IPS-NIHi7 (cell line): ENCODE measurements around the gene GTPBP4.
"Not testable (repeated sequence)": the region's sequence is repeated elsewhere in the genome, so short reads cannot be mapped to it uniquely, and the experiment has no call there.

Experiments used
- DNase-seq: peaks from one replicate; pipeline ENCODE4 v3.0.0; 2012; ENCODE audit warnings: mixed read lengths; ENCODE audit errors: extremely low spot score

The GTPBP4 gene

DNA sequence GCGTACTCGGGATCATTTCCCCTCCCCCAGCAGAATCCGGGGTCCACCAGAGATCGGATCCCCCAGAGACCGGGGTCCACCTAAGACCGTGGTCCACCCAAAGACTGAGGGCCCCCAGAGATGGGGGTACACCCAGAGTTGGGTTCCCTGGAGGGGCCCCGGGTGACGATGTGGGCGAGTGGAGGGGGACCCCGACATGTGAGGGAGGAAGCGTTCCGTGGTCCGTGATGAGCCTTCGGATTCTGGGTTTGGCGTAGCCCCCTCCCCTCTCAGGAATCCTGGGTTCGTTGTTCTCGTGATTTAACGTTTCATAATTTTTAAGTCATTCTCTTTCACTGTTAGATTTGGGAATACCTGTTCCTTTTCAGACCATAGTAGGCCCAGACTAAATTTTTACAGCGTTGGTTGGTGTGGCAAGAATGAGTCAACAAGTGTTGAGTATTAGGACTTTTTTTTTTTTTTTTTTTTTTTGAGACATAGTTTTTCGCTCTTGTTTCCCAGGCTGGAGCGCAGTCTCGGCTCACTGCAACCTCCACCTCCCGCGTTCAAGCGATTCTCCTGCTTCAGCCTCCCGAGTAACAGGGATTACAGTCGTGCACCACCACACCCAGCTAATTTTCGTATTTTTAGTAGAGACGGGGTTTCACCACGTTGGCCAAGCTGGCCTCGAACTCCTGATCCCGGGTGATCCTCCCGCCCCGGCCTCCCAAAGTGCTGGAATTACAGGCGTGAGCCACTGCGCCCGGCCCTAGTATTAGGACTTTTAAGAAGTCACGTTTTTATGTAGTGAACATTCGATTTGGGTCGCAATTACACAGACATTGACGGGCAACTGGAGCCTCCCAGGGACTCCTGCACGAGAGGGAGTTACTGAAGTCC lies 672 bp downstream of the GTPBP4 start:
- DNase-seq, result no peak

DNA sequence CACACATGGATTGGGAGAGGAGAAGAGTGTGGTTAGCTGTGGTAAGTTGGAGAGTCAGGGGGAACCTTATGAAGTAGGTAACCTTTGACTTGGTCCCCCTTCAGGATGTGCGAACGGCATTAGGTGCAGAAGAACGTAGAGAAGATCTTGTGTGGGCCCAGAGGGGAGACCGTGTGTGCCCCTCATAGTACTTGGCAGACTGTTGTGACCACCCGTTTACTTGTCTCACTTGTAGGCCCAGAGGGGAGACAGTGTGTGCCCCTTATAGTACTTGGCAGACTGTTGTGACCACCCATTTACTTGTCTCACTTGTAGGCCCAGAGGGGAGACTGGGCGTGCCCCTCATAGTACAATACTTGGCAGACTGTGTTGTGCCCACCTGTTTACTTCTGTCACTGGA lies 2.6 kb downstream of the GTPBP4 start:
- no peak for DNase-seq

DNA sequence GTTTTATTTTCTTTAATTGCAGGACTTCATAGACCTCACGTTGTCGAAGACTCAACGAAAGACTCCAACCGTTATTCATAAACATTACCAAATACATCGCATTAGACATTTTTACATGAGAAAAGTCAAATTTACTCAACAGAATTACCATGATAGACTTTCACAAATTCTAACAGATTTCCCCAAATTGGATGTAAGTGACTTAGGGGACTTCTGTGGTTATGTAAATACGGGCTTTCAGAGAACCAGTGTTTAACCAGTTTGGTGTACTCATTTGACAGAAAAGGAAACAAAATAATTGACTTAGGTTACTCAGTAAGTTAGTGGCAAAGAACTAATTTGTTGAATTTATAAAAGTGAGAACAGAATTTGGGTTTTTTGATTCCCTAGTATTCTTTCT lies 4.2 kb downstream of the GTPBP4 start:
- DNase-seq, result no peak

DNA sequence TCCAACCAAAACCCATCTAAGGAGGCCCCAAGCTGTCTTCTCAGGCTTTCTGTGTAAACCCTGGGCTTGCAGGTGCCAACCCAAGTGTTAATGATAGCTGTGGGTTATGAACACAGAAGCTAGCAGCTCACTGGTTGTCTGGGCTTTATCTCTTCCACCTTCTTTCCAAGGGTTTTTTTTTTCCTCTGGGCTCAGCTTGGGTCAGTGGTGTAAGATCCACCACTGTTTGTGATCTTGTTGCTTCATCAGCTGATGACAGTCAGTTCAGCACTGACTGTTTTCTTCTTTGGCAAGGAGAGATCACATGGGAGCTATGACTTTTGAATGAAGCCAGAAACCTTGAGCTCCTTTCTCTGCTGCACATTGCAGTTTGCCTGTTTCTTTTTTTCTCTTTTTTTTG lies 4.6 kb downstream of the GTPBP4 start:
- no peak for DNase-seq

- DNase-seq, result no peak
Observed at GRCh38 chr10:994836-995558, 6.8 kb downstream of the GTPBP4 start.

- no peak for DNase-seq
Observed at GRCh38 chr10:995559-995926, 7.3 kb downstream of the GTPBP4 start.

- no peak for DNase-seq
Observed at GRCh38 chr10:996031-996430, 7.8 kb downstream of the GTPBP4 start.

- no peak for DNase-seq
Observed at GRCh38 chr10:997266-998022, 9.2 kb downstream of the GTPBP4 start.

GRCh38 chr10:1002425-1003006 lies 14.3 kb downstream of the GTPBP4 start:
- DNase-seq, result no peak

- no peak for DNase-seq
Observed at GRCh38 chr10:1003884-1004670, 15.8 kb downstream of the GTPBP4 start.

DNA sequence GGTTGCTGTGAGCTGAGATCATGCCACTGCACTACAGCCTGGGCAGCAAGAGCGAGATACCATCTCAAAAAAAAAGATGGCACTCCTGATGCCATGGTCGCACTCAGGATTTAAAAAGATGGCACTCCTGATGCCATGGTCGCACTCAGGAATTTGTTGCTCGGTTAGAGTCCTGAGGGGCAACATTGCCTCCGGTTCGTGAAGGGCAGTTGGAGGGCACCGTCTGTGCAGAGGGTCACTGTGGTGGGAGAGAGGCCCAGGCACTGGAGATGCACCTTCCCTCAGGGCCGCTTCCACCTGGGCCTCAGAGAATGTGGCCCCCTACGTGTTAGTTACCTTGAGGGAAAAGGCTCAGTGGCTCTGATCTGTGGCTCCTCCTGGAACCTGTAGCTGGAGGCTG lies 18.3 kb downstream of the GTPBP4 start:
- no peak for DNase-seq

DNA sequence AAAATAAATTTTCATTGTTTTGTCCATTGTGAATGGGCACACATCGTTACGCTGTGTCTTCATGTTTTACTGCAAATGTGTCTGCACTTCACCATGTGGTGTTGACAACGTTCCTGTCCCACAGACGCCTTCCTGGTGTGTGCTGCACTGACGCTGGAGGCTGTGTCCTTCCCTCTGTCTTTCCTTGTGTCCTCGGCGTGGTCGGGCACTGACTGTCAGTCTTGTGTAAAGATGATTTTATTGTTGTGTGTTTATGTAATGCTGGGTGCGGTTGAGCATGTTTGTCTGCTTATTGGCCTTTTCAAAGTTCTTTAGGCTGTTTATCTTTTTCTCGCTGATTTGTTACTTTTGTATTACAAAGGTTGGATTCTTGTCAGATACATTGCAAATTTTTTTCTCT lies 19.3 kb downstream of the GTPBP4 start:
- DNase-seq, result no peak

- no peak for DNase-seq
Observed at GRCh38 chr10:1009071-1009494, 20.8 kb downstream of the GTPBP4 start.

- not testable (repeated sequence) for DNase-seq
Observed at GRCh38 chr10:1009947-1010346, 21.7 kb downstream of the GTPBP4 start.

GRCh38 chr10:1010703-1011102 lies 22.5 kb downstream of the GTPBP4 start:
- no peak for DNase-seq

DNA sequence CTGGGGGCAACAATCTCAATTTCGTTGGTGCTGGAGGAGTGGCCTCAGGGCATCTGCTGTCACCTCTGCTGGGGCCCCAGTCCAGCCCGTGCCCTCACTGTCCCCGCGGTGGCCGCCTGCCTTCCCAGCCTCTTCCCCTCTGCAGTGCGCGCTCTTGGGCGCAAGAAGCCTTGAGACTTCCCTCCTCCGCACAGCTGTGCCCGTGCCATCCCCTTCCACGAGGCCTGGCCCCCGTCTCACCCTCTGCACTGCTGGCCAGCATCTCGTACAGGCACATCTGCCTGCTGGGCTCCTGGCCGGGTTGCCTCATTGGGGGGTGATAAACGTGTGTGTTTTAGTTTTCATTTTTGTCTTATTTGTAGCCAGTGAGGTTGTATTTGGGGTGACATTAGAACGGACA lies 23.5 kb downstream of the GTPBP4 start:
- DNase-seq, result no peak

GRCh38 chr10:1015688-1016087 lies 27.5 kb downstream of the GTPBP4 start:
- DNase-seq, result no peak

DNA sequence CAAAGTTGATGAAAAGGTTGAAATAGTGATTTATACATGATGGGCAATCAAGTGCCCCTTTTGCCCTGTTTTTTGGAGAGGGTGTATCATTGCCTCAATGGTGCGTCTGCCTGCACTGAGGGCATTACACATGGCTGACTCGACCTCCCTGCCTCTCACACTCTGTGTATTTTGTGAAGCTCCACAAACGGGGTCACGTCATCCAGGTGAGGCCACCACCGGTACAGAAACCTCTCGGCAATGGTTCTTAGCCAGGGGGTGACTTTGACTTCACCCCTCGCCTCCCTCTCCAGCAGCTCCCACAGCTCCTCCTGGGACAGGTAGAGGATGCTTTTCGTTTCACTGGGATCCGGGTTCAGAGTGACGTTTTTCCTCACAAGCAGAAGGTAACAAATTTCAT lies 31.1 kb downstream of the GTPBP4 start:
- no peak for DNase-seq

DNA sequence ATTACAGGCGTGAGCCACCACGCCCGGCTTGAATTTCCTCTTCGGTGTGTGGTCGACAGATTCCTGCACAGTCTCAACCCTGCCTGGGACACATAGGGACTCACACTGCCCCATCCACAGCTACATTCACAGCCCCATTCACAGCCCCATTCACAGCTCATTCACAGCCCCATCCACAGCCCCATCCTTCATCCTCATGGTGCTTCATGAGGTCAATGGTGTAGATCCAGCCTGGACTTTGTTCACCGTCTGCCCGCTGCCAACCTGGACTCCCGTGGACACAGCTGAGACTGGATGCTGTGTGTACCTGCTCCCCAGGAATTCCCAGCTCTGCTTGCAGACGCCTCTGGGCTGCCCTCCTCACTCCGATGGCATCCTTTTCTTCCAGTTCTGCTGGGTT lies 32.2 kb downstream of the GTPBP4 start:
- no peak for DNase-seq

DNA sequence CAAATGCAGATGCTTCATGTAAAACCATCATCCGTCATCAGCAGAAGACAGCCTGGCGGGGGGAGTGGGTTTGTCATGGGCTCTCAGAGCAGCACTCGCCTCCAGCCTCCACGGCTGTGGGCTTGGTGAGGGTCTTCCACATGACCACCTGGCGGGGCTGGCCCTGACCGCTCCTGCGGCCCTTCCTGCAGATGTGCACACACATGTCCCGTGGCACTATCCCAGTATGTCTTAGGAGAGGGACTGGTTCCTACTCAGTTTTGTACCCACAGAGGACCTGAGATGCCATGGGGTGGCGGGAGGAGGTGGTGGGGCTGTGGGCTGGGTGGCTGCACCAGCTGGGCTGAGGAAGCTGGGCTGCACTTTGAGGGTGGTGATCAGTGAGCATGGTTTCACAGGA lies 32.7 kb downstream of the GTPBP4 start:
- no peak for DNase-seq

DNA sequence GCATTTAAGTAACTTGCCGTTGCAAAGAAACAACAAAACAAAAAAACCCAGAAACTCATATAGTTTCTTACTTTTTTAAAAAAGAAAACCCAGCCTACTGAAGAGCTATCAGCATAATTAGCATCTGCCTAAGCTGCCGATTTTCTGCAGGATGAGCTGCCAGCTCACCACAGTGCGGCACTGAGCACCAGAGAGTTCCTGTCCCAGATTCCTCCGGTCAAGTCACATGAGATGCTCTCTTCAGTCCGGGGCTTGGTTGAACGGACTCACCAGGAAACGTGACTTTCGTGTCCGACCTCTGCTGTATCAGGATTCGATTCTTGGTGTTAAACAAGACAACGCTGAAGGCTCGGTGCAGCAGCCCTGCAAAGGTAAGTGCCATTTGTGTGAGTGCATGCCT lies 34.2 kb downstream of the GTPBP4 start:
- no peak for DNase-seq
